Cardiac muscle cell (in vitro differentiated cells and primary cell): ENCODE data around the gene NSD2. TPM values are rescaled to one million over a fixed set of nuclear protein-coding genes. Genes with fewer than 3 reads are reported as not detected.
A peak's percentile ranks its signal among the peaks of the same experiment; 100 is the strongest.

Source experiments
- DNase-seq, 2 donors: peaks; one replicate each; pipeline versions ENCODE4 v3.0.0 to v3.0.0-alpha.2; 2010 to 2017; ENCODE audit warnings: low read depth in 1 of 2, low spot score in 1 of 2
- H3K27ac ChIP-seq: fragments of 200-600 bp; sonication (generic); 2 replicates; pipeline ENCODE4 v1.5.1; 2016
- H3K27me3 ChIP-seq: fragments of 200-600 bp; sonication (generic); 2 replicates; pipeline ENCODE4 v1.6.0; 2016; ENCODE audit warnings: control low read depth
- H3K36me3 ChIP-seq: fragments of 200-600 bp; sonication (generic); 2 replicates; pipeline ENCODE4 v1.5.1; 2016; ENCODE audit warnings: control low read depth
- H3K4me1 ChIP-seq: fragments of 200-600 bp; sonication (generic); 2 replicates; pipeline ENCODE4 v1.8.1; 2017; ENCODE audit warnings: low read depth, mild to moderate bottlenecking, mixed run types
- H3K4me3 ChIP-seq: fragments of 200-600 bp; sonication (generic); 2 replicates; pipeline ENCODE4 v1.5.1; 2016; ENCODE audit warnings: mild to moderate bottlenecking
- H3K9me3 ChIP-seq: fragments of 200-600 bp; sonication (generic); 2 replicates; pipeline ENCODE4 v1.5.1; 2017; ENCODE audit warnings: low read depth, mild to moderate bottlenecking, control low read depth
- polyA plus RNA-seq: library from polyadenylated mRNA; unstranded; fragments of >200 nt; fragmentation: Nextera tagmentation; extraction: Ambion mirVana; gene quantifications from 2 replicates; pipeline ENCODE4 v1.2.1, GENCODE V29; 2016
- total RNA-seq: library from RNA; depleted of rRNA; stranded (reverse); fragments of >200 nt; gene quantifications from 2 replicates; pipeline ENCODE4 v1.2.3, GENCODE V29; 2016
- TF ChIP-seq, protein P1 (sequence below): IDR thresholded peaks from 2 replicates; pipeline ENCODE4 v1.5.1; 2012; ENCODE audit warnings: low read depth, mild to moderate bottlenecking, low read length

Gene NSD2
- total and polyA plus RNA-seq, 2 experiments from 2014 or later, result 49.0 to 91.3 TPM

DNA sequence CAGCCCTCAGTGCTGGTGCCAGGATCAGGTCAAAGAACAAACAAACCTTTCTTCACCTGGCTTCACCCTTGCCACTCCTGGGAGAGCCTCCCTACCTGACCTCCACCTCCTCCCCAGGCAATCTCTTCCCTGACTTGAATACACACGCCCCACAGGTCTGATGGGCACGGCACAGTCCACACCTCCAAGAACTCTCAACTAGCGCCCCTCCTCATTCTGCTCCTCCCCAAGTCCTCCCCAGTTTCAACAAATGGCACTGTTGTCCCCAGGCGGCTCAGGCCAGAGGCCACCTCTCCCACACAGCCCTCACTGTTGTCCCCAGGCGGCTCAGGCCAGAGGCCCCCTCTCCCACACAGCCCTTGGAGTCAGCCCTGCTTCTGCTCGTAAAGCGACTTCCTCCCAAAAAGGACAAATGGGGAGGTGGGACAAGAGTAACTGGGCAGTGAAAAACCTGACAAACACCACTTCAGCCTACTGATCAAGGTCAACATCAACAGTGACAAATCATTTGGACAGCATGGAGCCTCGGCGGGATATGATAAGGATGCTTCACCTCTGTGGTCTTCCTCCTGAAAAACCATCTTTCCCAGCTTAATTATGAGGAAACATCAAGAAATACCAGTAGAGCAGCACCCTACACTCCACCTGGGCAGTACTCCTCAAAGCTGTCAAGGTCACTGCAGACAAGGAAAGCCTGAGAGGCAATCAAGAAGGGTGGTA, 18.1 kb upstream of the NSD2 start:
- no peak overlapping the region for H3K27ac ChIP-seq
- peaks cover 5% of the 10 kb centered on the region for H3K4me1 ChIP-seq
- TF ChIP-seq, protein P1, sequence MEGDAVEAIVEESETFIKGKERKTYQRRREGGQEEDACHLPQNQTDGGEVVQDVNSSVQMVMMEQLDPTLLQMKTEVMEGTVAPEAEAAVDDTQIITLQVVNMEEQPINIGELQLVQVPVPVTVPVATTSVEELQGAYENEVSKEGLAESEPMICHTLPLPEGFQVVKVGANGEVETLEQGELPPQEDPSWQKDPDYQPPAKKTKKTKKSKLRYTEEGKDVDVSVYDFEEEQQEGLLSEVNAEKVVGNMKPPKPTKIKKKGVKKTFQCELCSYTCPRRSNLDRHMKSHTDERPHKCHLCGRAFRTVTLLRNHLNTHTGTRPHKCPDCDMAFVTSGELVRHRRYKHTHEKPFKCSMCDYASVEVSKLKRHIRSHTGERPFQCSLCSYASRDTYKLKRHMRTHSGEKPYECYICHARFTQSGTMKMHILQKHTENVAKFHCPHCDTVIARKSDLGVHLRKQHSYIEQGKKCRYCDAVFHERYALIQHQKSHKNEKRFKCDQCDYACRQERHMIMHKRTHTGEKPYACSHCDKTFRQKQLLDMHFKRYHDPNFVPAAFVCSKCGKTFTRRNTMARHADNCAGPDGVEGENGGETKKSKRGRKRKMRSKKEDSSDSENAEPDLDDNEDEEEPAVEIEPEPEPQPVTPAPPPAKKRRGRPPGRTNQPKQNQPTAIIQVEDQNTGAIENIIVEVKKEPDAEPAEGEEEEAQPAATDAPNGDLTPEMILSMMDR, result no peak
- no peak for DNase-seq
- no peak overlapping the region for H3K4me3 ChIP-seq
- no peaks in the 10 kb centered on the region for H3K27me3 ChIP-seq
- no peaks in the 10 kb centered on the region for H3K36me3 ChIP-seq
- H3K9me3 ChIP-seq, result no peaks in the 10 kb centered on the region

DNA sequence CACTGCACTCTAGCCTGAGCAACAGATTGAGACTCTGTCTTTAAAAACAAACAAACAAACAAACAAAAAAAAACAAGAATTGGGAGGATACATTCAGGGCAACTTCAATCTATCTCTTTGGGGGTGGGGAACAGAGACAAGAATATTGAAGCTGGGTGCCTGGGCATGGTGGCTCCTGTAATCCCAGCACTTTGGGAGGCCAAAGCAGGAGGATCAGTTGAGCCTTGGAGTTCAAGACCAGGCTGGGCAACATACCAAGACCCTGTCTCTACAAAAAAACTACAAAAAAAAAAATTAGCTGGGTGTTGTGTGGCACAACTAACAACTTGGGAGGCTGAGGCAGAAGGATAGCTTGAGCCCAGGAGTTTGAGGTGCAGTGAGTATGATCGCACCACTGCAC, 16.4 kb upstream of the NSD2 start:
- Histone ChIP-seq H3K27ac (no peak overlapping the region), H3K27me3 (no peaks in the 10 kb centered on the region), H3K36me3 (no peaks in the 10 kb centered on the region), H3K4me1 (peaks cover 5% of the 10 kb centered on the region), H3K4me3 (peak overlapping the region; percentile 86), H3K9me3 (no peaks in the 10 kb centered on the region)
- no peak for DNase-seq
- TF ChIP-seq, protein P1, result no peak

DNA sequence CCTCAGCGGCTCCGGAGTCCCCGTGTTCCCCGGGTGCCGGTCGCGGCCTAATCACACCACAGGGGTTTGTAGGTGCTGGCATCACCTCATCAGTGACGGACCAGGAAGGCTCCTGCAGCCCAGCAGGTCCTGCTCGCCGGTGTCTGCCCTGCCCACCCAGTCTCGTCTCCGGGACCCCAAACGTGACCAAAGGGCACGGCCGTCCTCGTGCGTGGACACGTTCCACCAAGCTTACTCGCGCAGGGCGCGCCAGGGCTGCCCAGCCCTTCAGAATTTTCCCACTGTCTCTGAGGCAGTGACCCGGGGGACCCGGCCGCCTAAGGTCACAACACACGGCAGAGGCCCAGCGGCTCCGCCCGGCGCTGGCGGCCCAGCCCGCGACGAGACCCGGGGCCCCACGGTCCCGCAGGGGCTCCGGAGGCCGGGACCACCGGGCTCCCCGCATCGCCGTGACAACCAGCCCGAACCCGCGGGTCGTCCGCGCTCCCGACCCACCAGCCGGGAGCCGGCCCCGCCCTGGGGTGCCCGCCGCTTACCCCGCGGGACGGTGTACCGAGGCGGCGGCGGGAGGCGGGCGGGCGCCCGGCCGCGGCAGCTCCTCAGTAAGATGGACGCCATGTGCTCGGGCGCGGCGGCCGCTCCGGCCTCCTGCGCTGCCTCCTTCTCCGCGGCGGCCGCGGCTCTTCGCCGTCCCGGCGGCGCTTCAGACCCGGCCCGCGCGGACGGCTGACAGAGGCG, 15.7 kb upstream of the NSD2 start:
- Histone ChIP-seq H3K9me3 (no peaks in the 10 kb centered on the region), H3K27ac (peak overlapping the region; percentile 57), H3K4me1 (peaks cover 5% of the 10 kb centered on the region), H3K36me3 (no peaks in the 10 kb centered on the region), H3K27me3 (no peaks in the 10 kb centered on the region), H3K4me3 (peak overlapping the region; percentile 86)
- DNase-seq, result peak in 1 of 2 donors; percentile 38
- TF ChIP-seq, protein P1, result no peak

DNA sequence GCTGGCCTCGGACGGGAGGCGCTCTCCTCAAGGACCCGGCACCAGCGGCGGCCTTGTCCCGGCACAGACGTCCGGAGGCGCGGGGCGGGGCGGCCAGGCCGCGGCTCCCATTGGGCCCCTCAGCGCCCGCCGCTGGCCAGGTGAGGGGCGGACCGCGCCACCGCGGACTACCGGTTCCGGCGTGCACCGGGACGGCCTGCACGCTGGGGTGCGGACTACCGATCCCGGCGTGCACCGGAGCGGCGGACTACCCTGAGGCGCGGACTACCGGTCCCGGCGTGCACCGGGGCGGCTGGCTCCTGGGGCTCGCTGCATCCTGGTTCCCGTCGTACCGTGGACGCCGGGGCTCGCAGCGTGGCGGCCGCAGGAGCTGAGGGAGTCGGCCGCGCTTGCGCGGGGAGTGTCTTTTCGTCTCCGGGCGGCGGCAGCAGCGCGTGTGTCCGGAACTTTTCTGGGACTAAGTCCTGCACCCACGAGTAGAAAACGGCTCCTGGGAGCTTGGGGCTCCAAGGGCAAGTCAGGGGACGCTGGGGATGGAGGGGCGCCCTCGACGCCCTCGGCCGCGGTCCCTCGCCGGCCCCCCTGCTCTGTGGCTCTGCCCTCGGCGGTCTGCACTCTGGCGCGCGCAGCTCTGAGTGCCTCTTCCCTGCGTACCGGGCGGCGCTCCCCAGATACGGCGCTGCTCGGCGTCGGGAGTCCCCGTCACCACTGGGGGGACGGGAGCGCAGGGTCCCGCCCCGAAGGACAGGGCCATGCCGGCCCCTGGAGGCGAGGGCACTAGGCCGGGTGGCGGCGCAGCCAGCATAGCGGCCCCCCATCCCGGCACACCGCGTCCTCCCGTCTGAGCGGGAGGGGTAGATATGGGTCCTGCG, 14.9 kb upstream of the NSD2 start, which contains the start of gene LETM1:
Gene LETM1, minus strand, starts transcription at position 86 of the 872 bp plus-strand sequence. CDS start 206 bp downstream, outside the sequence.
- H3K4me3 ChIP-seq, result peak within 1 kb of the TSS; percentile 86
- H3K27ac ChIP-seq, result peak within 1 kb of the TSS; percentile 57
- DNase-seq, result peak; percentile 96 to 98
- peaks cover 4% of the 10 kb centered on the region for H3K27me3 ChIP-seq
- H3K9me3 ChIP-seq, result no peaks in the 10 kb centered on the region
- peaks cover 5% of the 10 kb centered on the region for H3K4me1 ChIP-seq
- H3K36me3 ChIP-seq, result no peaks in the 10 kb centered on the region
- TF ChIP-seq, protein P1, result no peak
